HEK293 (cell line): ENCODE data around the gene WDR1.
A peak's percentile ranks its signal among the peaks of the same experiment; 100 is the strongest.

ENCODE experiments used
- CTCF ChIA-PET: fragments of 350-600 bp; formaldehyde crosslinking; extraction: SDS; loops from one replicate; lab custom pipeline; 2021; ENCODE audit warnings: antibody characterized with exemption; lab: Yijun Ruan, JAX
- POLR2A ChIA-PET: fragments of 300-600 bp; formaldehyde crosslinking; extraction: SDS; loops from one replicate; lab custom pipeline; 2020; ENCODE audit warnings: antibody characterized with exemption, inconsistent platforms; lab: Yijun Ruan, JAX
- H3K27ac ChIP-seq: fragments of 200-500 bp; sonication (Bioruptor generic); 2 replicates; pipeline ENCODE4 v1.5.1; 2014; ENCODE audit warnings: low read depth, low read length, control low read depth, inconsistent platforms; ENCODE audit errors: extremely low read depth
- H3K36me3 ChIP-seq, 2 experiments: fragments of 200-500 bp in 1 of 2; sonication (Bioruptor generic) in 1 of 2; 1 replicate in 1 of 2; 2 replicates in 1 of 2; pipeline ENCODE4 v1.5.1; 2014 to 2017; ENCODE audit warnings: inconsistent platforms in 2 of 2, low read length in 2 of 2; ENCODE audit not compliant: control insufficient read depth in 2 of 2, insufficient read depth in 1 of 2
- H3K4me1 ChIP-seq: fragments of 200-500 bp; sonication (Bioruptor generic); 2 replicates; pipeline ENCODE4 v1.5.1; 2014; ENCODE audit warnings: mild to moderate bottlenecking, low read length, inconsistent platforms; ENCODE audit not compliant: control insufficient read depth, insufficient read depth
- H3K4me3 ChIP-seq: 2 replicates; pipeline ENCODE4 v1.5.1; 2011; ENCODE audit warnings: low read depth, mild to moderate bottlenecking, control low read depth, low read length, moderate library complexity
- H3K9me3 ChIP-seq: fragments of 200-500 bp; sonication (Bioruptor generic); 2 replicates; pipeline ENCODE4 v1.5.1; 2014; ENCODE audit warnings: low read depth, low read length, inconsistent platforms; ENCODE audit not compliant: control insufficient read depth, insufficient read depth
- KLF8 ChIP-seq: fragments of 450-650 bp; formaldehyde crosslinking; IDR thresholded peaks from 2 replicates; pipeline ENCODE4 v1.5.1; 2016; ENCODE audit warnings: missing biosample characterization, missing genetic modification characterization
- KLF9 ChIP-seq: fragments of 450-650 bp; formaldehyde crosslinking; IDR thresholded peaks from 2 replicates; pipeline ENCODE4 v1.5.1; 2016; ENCODE audit warnings: missing biosample characterization, missing genetic modification characterization, low read depth
- MZF1 ChIP-seq: fragments of 450-650 bp; formaldehyde crosslinking; IDR thresholded peaks from 2 replicates; pipeline ENCODE4 v1.5.1; 2017; ENCODE audit warnings: missing biosample characterization, missing genetic modification characterization, borderline replicate concordance
- OVOL3 ChIP-seq: fragments of 450-650 bp; formaldehyde crosslinking; IDR thresholded peaks from 2 replicates; pipeline ENCODE4 v1.5.1; 2016; ENCODE audit warnings: missing biosample characterization, missing genetic modification characterization
- PBX3 ChIP-seq: sonication (generic); formaldehyde crosslinking; IDR thresholded peaks from 2 replicates; pipeline ENCODE4 v1.8.1; 2022; ENCODE audit warnings: mild to moderate bottlenecking, moderate library complexity, missing genetic modification reagents
- RBAK ChIP-seq: fragments of 450-650 bp; formaldehyde crosslinking; IDR thresholded peaks from 2 replicates; pipeline ENCODE4 v1.5.1; 2016; ENCODE audit warnings: missing biosample characterization, missing genetic modification characterization
- SETDB1 ChIP-seq: IDR thresholded peaks from one replicate; pipeline ENCODE4 v1.6.1; 2017; ENCODE audit warnings: mild to moderate bottlenecking, low read length, moderate library complexity, mixed read lengths; ENCODE audit not compliant: insufficient read length
- TCF7L2 ChIP-seq: IDR thresholded peaks from 2 replicates; pipeline ENCODE4 v1.6.1; 2011; ENCODE audit warnings: low read depth, mild to moderate bottlenecking, inconsistent platforms, low read length, moderate library complexity, borderline replicate concordance
- ZBTB44 ChIP-seq: fragments of 450-650 bp; IDR thresholded peaks from 2 replicates; pipeline ENCODE4 v1.5.1; 2018; ENCODE audit warnings: missing biosample characterization, mild to moderate bottlenecking, missing genetic modification characterization
- ZFP3 ChIP-seq: fragments of 450-650 bp; formaldehyde crosslinking; IDR thresholded peaks from 2 replicates; pipeline ENCODE4 v1.5.1; 2016; ENCODE audit warnings: low read depth, missing biosample characterization, missing genetic modification characterization
- ZFP69B ChIP-seq: fragments of 450-650 bp; formaldehyde crosslinking; IDR thresholded peaks from 2 replicates; pipeline ENCODE4 v1.5.1; 2016; ENCODE audit warnings: missing biosample characterization, missing genetic modification characterization
- ZNF138 ChIP-seq: fragments of 450-650 bp; formaldehyde crosslinking; IDR thresholded peaks from 2 replicates; pipeline ENCODE4 v1.5.1; 2016; ENCODE audit warnings: missing biosample characterization, missing genetic modification characterization, borderline replicate concordance
- ZNF146 ChIP-seq: fragments of 450-650 bp; formaldehyde crosslinking; IDR thresholded peaks from 2 replicates; pipeline ENCODE4 v1.5.1; 2016; ENCODE audit warnings: missing biosample characterization, missing genetic modification characterization
- ZNF155 ChIP-seq: fragments of 450-650 bp; formaldehyde crosslinking; IDR thresholded peaks from 2 replicates; pipeline ENCODE4 v1.5.1; 2016; ENCODE audit warnings: missing biosample characterization, missing genetic modification characterization
- ZNF24 ChIP-seq: fragments of 450-650 bp; formaldehyde crosslinking; IDR thresholded peaks from 2 replicates; pipeline ENCODE4 v1.5.1; 2016; ENCODE audit warnings: missing biosample characterization, missing genetic modification characterization
- ZNF280D ChIP-seq: fragments of 450-650 bp; formaldehyde crosslinking; IDR thresholded peaks from 2 replicates; pipeline ENCODE4 v1.5.1; 2016; ENCODE audit warnings: missing biosample characterization, missing genetic modification characterization
- ZNF488 ChIP-seq: fragments of 450-650 bp; formaldehyde crosslinking; IDR thresholded peaks from 2 replicates; pipeline ENCODE4 v1.5.1; 2016; ENCODE audit warnings: missing biosample characterization, missing genetic modification characterization
- ZNF654 ChIP-seq: fragments of 450-650 bp; formaldehyde crosslinking; IDR thresholded peaks from 2 replicates; pipeline ENCODE4 v1.5.1; 2016; ENCODE audit warnings: low read depth, missing biosample characterization, missing genetic modification characterization
- ZNF701 ChIP-seq: fragments of 450-650 bp; formaldehyde crosslinking; IDR thresholded peaks from 2 replicates; pipeline ENCODE4 v1.5.1; 2016; ENCODE audit warnings: missing biosample characterization, missing genetic modification characterization

Gene WDR1

GRCh38 chr4:10164877-10165283 is 48.3 kb upstream of the WDR1 start:
- CTCF ChIA-PET = interaction anchor here (0.6 to 3.6 kb wide), 15 partner anchors 8 to 894 kb away, joined by 3 to 31 read pairs (median 3); no protein-coding TSS in a partner anchor
- no peaks in the 10 kb centered on the region for H3K36me3 ChIP-seq
- no peak overlapping the region for H3K4me3 ChIP-seq
- H3K27ac ChIP-seq = no peak overlapping the region
- POLR2A ChIA-PET = no interaction called here
- TF ChIP-seq ZNF24 (no peak), ZNF146 (tag by site-specific recombination) (no peak), ZNF654 (peak; percentile 60), ZNF488 (no peak), ZFP69B (tag by site-specific recombination) (no peak)
- H3K4me1 ChIP-seq = no peaks in the 10 kb centered on the region
- H3K9me3 ChIP-seq = no peaks in the 10 kb centered on the region

- no peaks in the 10 kb centered on the region for H3K4me1 ChIP-seq
- POLR2A ChIA-PET = no interaction called here
- H3K4me3 ChIP-seq = no peak overlapping the region
- no peaks in the 10 kb centered on the region for H3K9me3 ChIP-seq
- TF ChIP-seq KLF8 (tag by site-specific recombination) (no peak), ZBTB44 (tag by site-specific recombination) (no peak), ZNF701 (tag by site-specific recombination) (no peak), ZNF280D (no peak)
- H3K36me3 ChIP-seq = no peaks in the 10 kb centered on the region
- no peak overlapping the region for H3K27ac ChIP-seq
- CTCF ChIA-PET = interaction anchor here (0.6 to 3.6 kb wide), 5 partner anchors 49 to 386 kb away, joined by 3 to 31 read pairs (median 3); no protein-coding TSS in a partner anchor
Measured at GRCh38 chr4:10163296-10163695, 46.7 kb upstream of the WDR1 start.

GRCh38 chr4:10162341-10163000 is 45.9 kb upstream of the WDR1 start:
- Histone ChIP-seq H3K4me1 (no peaks in the 10 kb centered on the region), H3K36me3 (no peaks in the 10 kb centered on the region), H3K4me3 (no peak overlapping the region), H3K9me3 (no peaks in the 10 kb centered on the region), H3K27ac (no peak overlapping the region)
- no peak for TF ChIP-seq ZNF701 (tag by site-specific recombination)
- no peak for TF ChIP-seq ZFP3
- no peak for TF ChIP-seq ZNF155
- no peak for TF ChIP-seq KLF9 (tag by site-specific recombination)
- TF ChIP-seq ZNF138 (tag by site-specific recombination) = no peak
- no peak for TF ChIP-seq TCF7L2
- TF ChIP-seq OVOL3 (tag by site-specific recombination) = no peak
- no peak for TF ChIP-seq RBAK (tag by site-specific recombination)
- no peak for TF ChIP-seq PBX3 (CRISPR knock-in tag)
- TF ChIP-seq SETDB1 = no peak
- no peak for TF ChIP-seq MZF1 (tag by site-specific recombination)
- ChIA-PET POLR2A (no interaction called here), CTCF (interaction anchor here (0.8 kb wide), 1 partner anchor 273 kb away, joined by 3 read pairs; no protein-coding TSS in a partner anchor)
